H1 (cell line): ENCODE measurements around the gene SLC30A10. TPM values are rescaled to one million over a fixed set of nuclear protein-coding genes. Genes with fewer than 3 reads are reported as not detected.

Experiments used
- ASH2L ChIP-seq: fragments of 200-600, 300-600 bp; sonication (generic); IDR thresholded peaks from one replicate; pipeline ENCODE4 v1.7.1; 2017; ENCODE audit warnings: low read length
- BACH1 ChIP-seq: IDR thresholded peaks from 2 replicates; pipeline ENCODE4 v1.6.1; 2012; ENCODE audit warnings: low read length, improper control_type of control experiment
- BCL11A ChIP-seq, 2 experiments: IDR thresholded peaks; one replicate each; pipeline ENCODE4 v1.6.1; 2011; ENCODE audit warnings: low read depth in 2 of 2, low read length in 2 of 2, mild to moderate bottlenecking in 2 of 2
- BRCA1 ChIP-seq: IDR thresholded peaks from 2 replicates; pipeline ENCODE4 v1.6.1; 2012; ENCODE audit warnings: low read depth, low read length, improper control_type of control experiment
- CEBPB ChIP-seq: IDR thresholded peaks from 2 replicates; pipeline ENCODE4 v1.6.1; 2012; ENCODE audit warnings: low read depth, low read length
- CHD1 ChIP-seq: IDR thresholded peaks from 2 replicates; pipeline ENCODE4 v1.6.1; 2012; ENCODE audit warnings: low read depth, low read length, improper control_type of control experiment
- CHD2 ChIP-seq: IDR thresholded peaks from 2 replicates; pipeline ENCODE4 v1.6.1; 2012; ENCODE audit warnings: low read length, improper control_type of control experiment
- EZH2 ChIP-seq: fragments of 200-600 bp; sonication (generic); IDR thresholded peaks from 2 replicates; pipeline ENCODE4 v1.7.1; 2012; ENCODE audit warnings: low read depth, mild to moderate bottlenecking, moderate library complexity, low read length, inconsistent platforms; ENCODE audit not compliant: severe bottlenecking
- HDAC6 ChIP-seq: IDR thresholded peaks from one replicate; pipeline ENCODE4 v1.7.1; 2012; ENCODE audit warnings: low read depth, mild to moderate bottlenecking, inconsistent platforms, low read length, moderate library complexity
- JUN ChIP-seq: IDR thresholded peaks from 2 replicates; pipeline ENCODE4 v1.6.1; 2011; ENCODE audit warnings: low read depth, mild to moderate bottlenecking, improper control_type of control experiment, low read length
- NANOG ChIP-seq: IDR thresholded peaks from 2 replicates; pipeline ENCODE4 v1.6.1; 2011; ENCODE audit warnings: low read length, low read depth, mild to moderate bottlenecking, inconsistent platforms; ENCODE audit not compliant: insufficient read depth, poor library complexity, severe bottlenecking
- NRF1 ChIP-seq: IDR thresholded peaks from 2 replicates; pipeline ENCODE4 v1.6.1; 2011; ENCODE audit warnings: mild to moderate bottlenecking, low read depth, low read length, improper control_type of control experiment
- RNF2 ChIP-seq: fragments of 200-900, 300-1000 bp; sonication (generic); IDR thresholded peaks from 2 replicates; pipeline ENCODE4 v1.7.1; 2016; ENCODE audit warnings: borderline replicate concordance, low read depth, mild to moderate bottlenecking, antibody characterized with exemption, low read length; ENCODE audit not compliant: poor library complexity, severe bottlenecking; ENCODE audit errors: missing control alignments
- SIX5 ChIP-seq: IDR thresholded peaks from 2 replicates; pipeline ENCODE4 v1.6.1; 2011; ENCODE audit warnings: mild to moderate bottlenecking, low read depth, low read length
- SP2 ChIP-seq: IDR thresholded peaks from 2 replicates; pipeline ENCODE4 v1.6.1; 2012; ENCODE audit warnings: mild to moderate bottlenecking, low read length, inconsistent platforms
- TEAD4 ChIP-seq: IDR thresholded peaks from 2 replicates; pipeline ENCODE4 v1.6.1; 2012; ENCODE audit warnings: low read depth, low read length, inconsistent platforms, mixed read lengths
- polyA plus RNA-seq, 7 experiments: library from polyadenylated mRNA; depleted of rRNA in 3 of 7; stranded (reverse) in 5 of 7; unstranded in 2 of 7; fragments of >200 nt in 5 of 7; fragments of 200-250 nt in 2 of 7; gene quantifications; 1 replicate in 5 of 7; 2 replicates in 1 of 7; 4 replicates in 1 of 7; pipeline versions ENCODE4 v1.2.1 to v1.2.3, GENCODE V29; 2011 to 2013; ENCODE audit warnings: missing spikeins in 2 of 7, mixed read lengths in 2 of 7
- total RNA-seq: library from RNA; stranded (reverse); fragmentation: NEBNext Ultra II Directional; extraction: Animal tissue kit (Norgen Biotek cat#: 25700); gene quantifications from 2 replicates; pipeline ENCODE4 v1.2.1, GENCODE V29; 2021
- TF ChIP-seq, protein P1 (sequence below), 3 experiments: IDR thresholded peaks; 1 replicate in 2 of 3; 2 replicates in 1 of 3; pipeline versions ENCODE4 v1.5.1 to v1.6.1; 2011; ENCODE audit warnings: low read length in 3 of 3, mild to moderate bottlenecking in 3 of 3, inconsistent platforms in 2 of 3, low read depth in 1 of 3, moderate library complexity in 1 of 3; ENCODE audit not compliant: insufficient read depth in 1 of 3; ENCODE audit errors: control extremely low read depth in 1 of 3
- TF ChIP-seq, protein P2 (sequence below): IDR thresholded peaks from 2 replicates; pipeline ENCODE4 v1.6.1; 2012; ENCODE audit warnings: low read length, inconsistent platforms
- TF ChIP-seq, protein P3 (sequence below): IDR thresholded peaks from 2 replicates; pipeline ENCODE4 v1.6.1; 2011; ENCODE audit warnings: low read length, improper control_type of control experiment

Gene SLC30A10
- total and polyA plus RNA-seq, 2 of the 8 experiments (the other 6 are each of a cell fraction or from before 2014, with no cell fraction given) = 0.23 to 0.61 TPM

DNA sequence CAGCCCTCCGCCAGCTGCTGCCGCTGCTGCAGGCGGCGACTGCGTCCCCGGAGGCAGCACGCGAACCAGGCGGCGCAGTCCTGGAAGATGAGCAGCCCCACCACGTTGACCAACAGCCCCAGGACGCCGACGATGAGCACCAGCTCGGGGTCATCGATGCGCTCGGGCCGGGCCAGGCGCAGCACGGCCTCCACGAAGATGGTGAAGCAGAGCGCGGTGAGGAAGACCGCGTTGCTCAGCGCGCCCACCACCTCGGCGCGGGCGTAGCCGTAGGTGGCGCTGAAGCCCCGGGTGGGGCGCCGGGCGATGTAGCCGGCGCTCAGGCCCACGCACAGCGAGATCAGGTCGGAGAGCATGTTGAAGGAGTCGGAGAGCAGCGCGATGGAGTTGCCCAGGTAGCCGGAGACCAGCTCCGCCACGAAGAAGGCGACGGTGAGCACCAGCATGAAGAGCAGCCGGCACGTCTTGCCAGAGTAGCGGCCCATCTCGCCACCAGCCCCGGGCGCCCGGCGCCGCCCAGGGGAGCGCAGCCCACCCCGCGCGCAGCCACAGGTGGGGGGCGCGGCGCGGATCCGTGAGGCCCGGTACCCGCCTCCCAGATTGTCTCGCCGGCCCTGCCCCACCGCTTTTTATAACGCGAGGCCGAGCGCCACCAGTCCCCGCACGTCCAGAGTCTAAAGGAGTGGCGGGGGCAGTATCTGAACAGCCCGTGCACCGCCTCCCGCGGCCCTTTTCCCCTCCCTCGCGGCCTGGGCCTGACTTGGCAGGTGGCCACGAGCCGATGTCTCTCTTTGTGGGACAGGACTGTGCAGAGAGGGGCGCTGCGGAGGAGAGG, at the start of gene SLC30A10 (continued):
- peak; percentile 60 for TF ChIP-seq RNF2
- TF ChIP-seq, protein P1, sequence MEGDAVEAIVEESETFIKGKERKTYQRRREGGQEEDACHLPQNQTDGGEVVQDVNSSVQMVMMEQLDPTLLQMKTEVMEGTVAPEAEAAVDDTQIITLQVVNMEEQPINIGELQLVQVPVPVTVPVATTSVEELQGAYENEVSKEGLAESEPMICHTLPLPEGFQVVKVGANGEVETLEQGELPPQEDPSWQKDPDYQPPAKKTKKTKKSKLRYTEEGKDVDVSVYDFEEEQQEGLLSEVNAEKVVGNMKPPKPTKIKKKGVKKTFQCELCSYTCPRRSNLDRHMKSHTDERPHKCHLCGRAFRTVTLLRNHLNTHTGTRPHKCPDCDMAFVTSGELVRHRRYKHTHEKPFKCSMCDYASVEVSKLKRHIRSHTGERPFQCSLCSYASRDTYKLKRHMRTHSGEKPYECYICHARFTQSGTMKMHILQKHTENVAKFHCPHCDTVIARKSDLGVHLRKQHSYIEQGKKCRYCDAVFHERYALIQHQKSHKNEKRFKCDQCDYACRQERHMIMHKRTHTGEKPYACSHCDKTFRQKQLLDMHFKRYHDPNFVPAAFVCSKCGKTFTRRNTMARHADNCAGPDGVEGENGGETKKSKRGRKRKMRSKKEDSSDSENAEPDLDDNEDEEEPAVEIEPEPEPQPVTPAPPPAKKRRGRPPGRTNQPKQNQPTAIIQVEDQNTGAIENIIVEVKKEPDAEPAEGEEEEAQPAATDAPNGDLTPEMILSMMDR (IDR thresholded peaks at IDR 0.05; ENCODE audit: control extremely low read depth in 1 of 3, insufficient read depth in 1 of 3, low read depth in 1 of 3, low read length in 3 of 3) = peak in 1 of 3 experiments; percentile 7; a peak in 1 of 4 replicates
- no peak for TF ChIP-seq HDAC6
- no peak for TF ChIP-seq CHD1
- no peak for TF ChIP-seq BCL11A (IDR thresholded peaks at IDR 0.05; ENCODE audit: low read depth in 2 of 2, low read length in 2 of 2)
- TF ChIP-seq, protein P2, sequence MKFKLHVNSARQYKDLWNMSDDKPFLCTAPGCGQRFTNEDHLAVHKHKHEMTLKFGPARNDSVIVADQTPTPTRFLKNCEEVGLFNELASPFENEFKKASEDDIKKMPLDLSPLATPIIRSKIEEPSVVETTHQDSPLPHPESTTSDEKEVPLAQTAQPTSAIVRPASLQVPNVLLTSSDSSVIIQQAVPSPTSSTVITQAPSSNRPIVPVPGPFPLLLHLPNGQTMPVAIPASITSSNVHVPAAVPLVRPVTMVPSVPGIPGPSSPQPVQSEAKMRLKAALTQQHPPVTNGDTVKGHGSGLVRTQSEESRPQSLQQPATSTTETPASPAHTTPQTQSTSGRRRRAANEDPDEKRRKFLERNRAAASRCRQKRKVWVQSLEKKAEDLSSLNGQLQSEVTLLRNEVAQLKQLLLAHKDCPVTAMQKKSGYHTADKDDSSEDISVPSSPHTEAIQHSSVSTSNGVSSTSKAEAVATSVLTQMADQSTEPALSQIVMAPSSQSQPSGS = no peak
- no peak for TF ChIP-seq CHD2
- TF ChIP-seq TEAD4 = no peak
- TF ChIP-seq ASH2L = peak; percentile 59
- TF ChIP-seq, protein P3, sequence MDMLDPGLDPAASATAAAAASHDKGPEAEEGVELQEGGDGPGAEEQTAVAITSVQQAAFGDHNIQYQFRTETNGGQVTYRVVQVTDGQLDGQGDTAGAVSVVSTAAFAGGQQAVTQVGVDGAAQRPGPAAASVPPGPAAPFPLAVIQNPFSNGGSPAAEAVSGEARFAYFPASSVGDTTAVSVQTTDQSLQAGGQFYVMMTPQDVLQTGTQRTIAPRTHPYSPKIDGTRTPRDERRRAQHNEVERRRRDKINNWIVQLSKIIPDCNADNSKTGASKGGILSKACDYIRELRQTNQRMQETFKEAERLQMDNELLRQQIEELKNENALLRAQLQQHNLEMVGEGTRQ = no peak
- TF ChIP-seq BACH1 = no peak
- no peak for TF ChIP-seq SP2
- TF ChIP-seq NRF1 = no peak
- no peak for TF ChIP-seq NANOG
- no peak for TF ChIP-seq SIX5
- no peak for TF ChIP-seq CEBPB
- TF ChIP-seq JUN = no peak
- no peak for TF ChIP-seq BRCA1
- TF ChIP-seq EZH2 = peak; percentile 89
